AG04449 (cell line): ENCODE results near the gene HEATR5A.
"Not testable (repeated sequence)": the region's sequence is repeated elsewhere in the genome, so short reads cannot be mapped to it uniquely, and the experiment has no call there.

Experiments
- CTCF ChIA-PET: fragments of 350-600 bp; formaldehyde crosslinking; extraction: SDS; loops from one replicate; lab custom pipeline; 2021; ENCODE audit warnings: antibody characterized with exemption; lab: Yijun Ruan, JAX
- POLR2A ChIA-PET: fragments of 400-600, 350-600 bp; formaldehyde crosslinking; extraction: SDS; loops from one replicate; lab custom pipeline; 2020; ENCODE audit warnings: antibody characterized with exemption, inconsistent platforms; lab: Yijun Ruan, JAX
- DNase-seq: peaks from one replicate; pipeline ENCODE4 v3.0.0-alpha.2; 2010; ENCODE audit warnings: low read depth, low spot score
- H3K4me3 ChIP-seq: 2 replicates; pipeline ENCODE4 v1.5.1; 2011; ENCODE audit warnings: low read depth, mild to moderate bottlenecking, control low read depth, low read length
- TF ChIP-seq, protein P1 (sequence below): IDR thresholded peaks from one replicate; pipeline ENCODE4 v1.5.1; 2011; ENCODE audit warnings: mild to moderate bottlenecking, moderate library complexity, low read length, control low read depth, inconsistent platforms; ENCODE audit not compliant: insufficient read depth; ENCODE audit errors: missing control alignments

Gene HEATR5A

DNA sequence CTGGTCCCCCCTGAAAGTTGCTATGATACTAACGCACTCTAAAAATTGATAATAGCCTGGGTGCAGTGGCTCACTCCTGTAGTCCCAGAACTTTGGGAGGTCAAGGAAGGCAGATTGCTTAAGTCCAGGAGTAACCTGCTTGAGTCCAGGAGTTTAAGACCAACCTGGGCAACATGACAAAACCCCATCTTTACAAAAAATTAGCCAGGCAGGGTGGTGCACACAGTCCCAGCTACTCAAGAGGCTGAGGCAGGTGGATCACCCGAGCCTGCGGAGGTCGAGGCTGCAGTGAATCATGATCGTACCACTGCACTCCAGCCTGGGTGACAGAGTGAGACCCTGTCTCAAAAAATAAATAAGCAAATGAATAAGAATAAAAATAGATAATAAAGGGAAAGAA is 42.9 kb downstream of the HEATR5A start:
- no peak overlapping the region for H3K4me3 ChIP-seq
- no peak for DNase-seq
- TF ChIP-seq, protein P1, sequence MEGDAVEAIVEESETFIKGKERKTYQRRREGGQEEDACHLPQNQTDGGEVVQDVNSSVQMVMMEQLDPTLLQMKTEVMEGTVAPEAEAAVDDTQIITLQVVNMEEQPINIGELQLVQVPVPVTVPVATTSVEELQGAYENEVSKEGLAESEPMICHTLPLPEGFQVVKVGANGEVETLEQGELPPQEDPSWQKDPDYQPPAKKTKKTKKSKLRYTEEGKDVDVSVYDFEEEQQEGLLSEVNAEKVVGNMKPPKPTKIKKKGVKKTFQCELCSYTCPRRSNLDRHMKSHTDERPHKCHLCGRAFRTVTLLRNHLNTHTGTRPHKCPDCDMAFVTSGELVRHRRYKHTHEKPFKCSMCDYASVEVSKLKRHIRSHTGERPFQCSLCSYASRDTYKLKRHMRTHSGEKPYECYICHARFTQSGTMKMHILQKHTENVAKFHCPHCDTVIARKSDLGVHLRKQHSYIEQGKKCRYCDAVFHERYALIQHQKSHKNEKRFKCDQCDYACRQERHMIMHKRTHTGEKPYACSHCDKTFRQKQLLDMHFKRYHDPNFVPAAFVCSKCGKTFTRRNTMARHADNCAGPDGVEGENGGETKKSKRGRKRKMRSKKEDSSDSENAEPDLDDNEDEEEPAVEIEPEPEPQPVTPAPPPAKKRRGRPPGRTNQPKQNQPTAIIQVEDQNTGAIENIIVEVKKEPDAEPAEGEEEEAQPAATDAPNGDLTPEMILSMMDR: no peak
- ChIA-PET CTCF (interaction anchor here (1.2 to 2.0 kb wide), 4 partner anchors 9 to 874 kb away, joined by 3 to 5 read pairs (median 4); no protein-coding TSS in a partner anchor), POLR2A (no interaction called here)

DNA sequence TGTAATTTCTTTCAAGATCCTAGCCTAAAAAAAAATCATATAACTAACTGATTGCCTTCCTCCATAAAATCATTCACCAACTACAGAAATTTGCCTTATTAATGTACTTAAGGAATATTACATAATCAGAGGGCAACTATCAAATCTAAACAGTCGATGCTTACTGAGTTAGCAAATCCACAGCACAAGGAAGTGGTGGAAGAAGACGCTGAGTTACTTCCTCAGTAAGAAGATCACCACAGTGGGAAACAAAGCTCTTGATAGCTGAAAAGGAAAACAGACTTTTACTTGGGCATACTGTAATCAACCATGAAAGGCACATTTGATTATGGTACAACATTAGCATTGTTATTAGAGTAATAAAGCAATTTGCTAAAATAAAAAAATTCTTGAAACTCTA is 48.7 kb downstream of the HEATR5A start:
- POLR2A ChIA-PET: no interaction called here
- CTCF ChIA-PET: interaction anchor here (0.9 kb wide), 1 partner anchor 8 kb away, joined by 3 read pairs; no protein-coding TSS in a partner anchor
- no peak for DNase-seq
- H3K4me3 ChIP-seq: no peak overlapping the region
- TF ChIP-seq, protein P1: no peak

DNA sequence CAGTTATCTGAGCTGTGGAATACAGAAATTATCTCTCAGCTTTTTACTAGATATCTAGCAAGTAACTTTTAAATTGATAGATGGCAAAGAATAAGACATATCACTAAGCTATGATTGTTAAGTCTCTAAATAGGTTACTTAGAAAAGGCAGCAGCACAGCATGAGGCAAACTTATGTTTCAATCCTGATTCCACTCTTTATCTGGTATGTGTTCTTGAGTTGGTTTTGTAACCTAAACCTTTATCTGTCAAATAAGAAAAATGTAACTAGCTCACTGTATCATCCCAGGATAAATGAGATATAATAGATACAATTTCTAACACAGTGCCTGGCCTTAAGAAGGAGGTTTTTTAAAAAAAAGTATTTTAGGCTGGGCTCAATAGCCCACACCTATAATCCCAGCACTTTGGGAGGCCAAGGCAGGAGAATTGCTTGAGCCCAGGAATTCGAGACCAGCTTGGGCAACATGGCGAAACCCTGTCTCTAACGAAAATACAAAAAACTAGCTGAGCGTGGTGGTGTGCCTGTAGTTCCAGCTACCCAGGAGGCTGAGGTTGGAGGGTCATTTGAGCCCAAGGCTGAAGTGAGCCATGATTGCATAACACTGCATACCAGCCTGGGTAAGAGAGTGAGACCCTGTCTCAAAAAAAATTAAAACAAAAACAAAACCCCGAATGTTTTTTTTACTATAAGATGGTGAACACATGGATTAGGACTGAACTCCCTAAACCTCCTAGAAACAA is 56.8 kb downstream of the HEATR5A start:
- no peak overlapping the region for H3K4me3 ChIP-seq
- POLR2A ChIA-PET: no interaction called here
- TF ChIP-seq, protein P1: no peak
- CTCF ChIA-PET: interaction anchor here (0.7 to 3.5 kb wide), 6 partner anchors 8 to 1278 kb away, joined by 3 to 9 read pairs (median 3); no protein-coding TSS in a partner anchor
- no peak for DNase-seq

DNA sequence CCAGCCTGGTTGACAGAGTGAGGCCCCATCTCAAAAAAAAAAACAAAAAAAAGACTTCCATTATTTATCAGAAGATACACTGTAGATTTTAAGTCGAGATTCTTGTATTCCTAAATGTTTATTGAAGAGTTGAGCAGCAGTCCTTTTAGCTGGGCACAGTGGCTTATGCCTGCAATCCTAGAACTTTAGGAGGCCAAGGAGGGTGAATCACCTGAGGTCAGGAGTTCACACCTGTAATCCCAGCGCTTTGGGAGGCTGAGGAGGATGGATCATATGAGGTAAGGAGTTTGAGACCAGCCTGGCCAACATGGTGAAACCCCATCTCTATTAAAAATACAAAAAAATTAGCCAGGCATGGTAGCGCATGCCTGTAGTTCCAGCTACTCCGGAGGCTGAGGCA is 57.6 kb downstream of the HEATR5A start:
- TF ChIP-seq, protein P1: no peak
- no peak overlapping the region for H3K4me3 ChIP-seq
- ChIA-PET POLR2A (no interaction called here), CTCF (interaction anchor here (0.7 kb wide), 2 partner anchors 89 to 1279 kb away, joined by 3 to 4 read pairs; no protein-coding TSS in a partner anchor)
- DNase-seq: no peak

DNA sequence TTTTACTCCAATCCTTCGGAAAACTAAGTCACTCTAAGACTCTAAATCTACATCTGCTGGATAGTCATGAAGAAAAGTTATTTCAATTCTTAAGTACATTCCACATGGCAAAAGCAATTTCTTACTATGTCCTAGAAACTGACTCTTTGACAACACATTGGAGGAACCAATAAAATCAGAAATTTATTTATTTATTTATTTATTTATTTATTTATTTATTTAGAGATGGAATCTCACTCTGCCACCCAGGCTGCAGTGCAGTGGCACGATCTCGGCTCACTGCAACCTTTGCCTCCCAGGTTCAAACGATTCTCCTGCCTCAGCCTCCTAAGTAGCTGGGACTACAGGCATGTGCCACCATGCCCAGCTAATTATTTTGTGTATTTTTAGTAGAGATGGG is 58.6 kb downstream of the HEATR5A start:
- POLR2A ChIA-PET, DNase-seq, H3K4me3 ChIP-seq, CTCF ChIA-PET: not testable (repeated sequence)

DNA sequence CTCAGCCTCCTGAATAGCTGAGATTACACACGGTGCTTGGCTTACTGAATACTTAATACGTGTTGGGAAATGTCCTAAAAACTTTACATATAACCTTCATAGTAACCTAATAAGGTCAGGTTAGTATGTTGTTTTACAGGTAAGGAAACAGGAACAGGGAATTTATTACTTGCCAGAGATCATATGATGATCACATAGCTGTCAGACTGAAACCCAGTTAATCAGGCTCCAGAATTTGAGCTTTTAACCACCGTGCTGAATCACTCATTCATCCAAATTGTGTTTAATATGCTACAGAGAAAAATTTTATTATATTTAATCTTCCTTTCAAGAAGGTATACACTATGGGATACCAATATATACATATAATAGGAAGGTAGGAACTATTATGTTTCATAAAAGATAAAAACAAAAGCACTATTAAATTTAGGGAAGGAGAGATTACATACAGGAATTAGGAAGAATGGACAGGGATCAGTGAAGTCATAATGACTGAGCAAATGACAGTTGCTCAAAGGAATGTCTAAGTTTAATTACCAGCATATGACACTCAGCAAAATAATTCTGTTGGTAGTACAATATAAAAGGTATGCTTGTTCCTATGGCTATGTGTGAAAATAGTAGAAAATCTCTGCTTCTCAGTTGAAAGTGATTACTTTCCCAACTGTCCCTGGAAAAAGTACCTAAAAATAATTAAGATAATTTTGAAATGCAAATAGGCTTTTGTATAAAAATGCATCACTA is 59.3 kb downstream of the HEATR5A start:
- no peak overlapping the region for H3K4me3 ChIP-seq
- no peak for DNase-seq
- ChIA-PET CTCF (interaction anchor here (0.8 to 1.8 kb wide), 4 partner anchors 14 to 894 kb away, joined by 3 to 5 read pairs (median 3); no protein-coding TSS in a partner anchor), POLR2A (no interaction called here)
- TF ChIP-seq, protein P1: no peak
